GM21576 (cell line): ENCODE results near the gene TUBA1B.
"Not testable (repeated sequence)": the region's sequence is repeated elsewhere in the genome, so short reads cannot be mapped to it uniquely, and the experiment has no call there.

Source experiments
- ATAC-seq: cut with Tn5 transposase; IDR thresholded peaks from one replicate; pipeline ENCODE4 v1.9.1; 2021; ENCODE audit warnings: mild to moderate bottlenecking, moderate library complexity; ENCODE audit not compliant: unreplicated experiment

Gene TUBA1B

DNA sequence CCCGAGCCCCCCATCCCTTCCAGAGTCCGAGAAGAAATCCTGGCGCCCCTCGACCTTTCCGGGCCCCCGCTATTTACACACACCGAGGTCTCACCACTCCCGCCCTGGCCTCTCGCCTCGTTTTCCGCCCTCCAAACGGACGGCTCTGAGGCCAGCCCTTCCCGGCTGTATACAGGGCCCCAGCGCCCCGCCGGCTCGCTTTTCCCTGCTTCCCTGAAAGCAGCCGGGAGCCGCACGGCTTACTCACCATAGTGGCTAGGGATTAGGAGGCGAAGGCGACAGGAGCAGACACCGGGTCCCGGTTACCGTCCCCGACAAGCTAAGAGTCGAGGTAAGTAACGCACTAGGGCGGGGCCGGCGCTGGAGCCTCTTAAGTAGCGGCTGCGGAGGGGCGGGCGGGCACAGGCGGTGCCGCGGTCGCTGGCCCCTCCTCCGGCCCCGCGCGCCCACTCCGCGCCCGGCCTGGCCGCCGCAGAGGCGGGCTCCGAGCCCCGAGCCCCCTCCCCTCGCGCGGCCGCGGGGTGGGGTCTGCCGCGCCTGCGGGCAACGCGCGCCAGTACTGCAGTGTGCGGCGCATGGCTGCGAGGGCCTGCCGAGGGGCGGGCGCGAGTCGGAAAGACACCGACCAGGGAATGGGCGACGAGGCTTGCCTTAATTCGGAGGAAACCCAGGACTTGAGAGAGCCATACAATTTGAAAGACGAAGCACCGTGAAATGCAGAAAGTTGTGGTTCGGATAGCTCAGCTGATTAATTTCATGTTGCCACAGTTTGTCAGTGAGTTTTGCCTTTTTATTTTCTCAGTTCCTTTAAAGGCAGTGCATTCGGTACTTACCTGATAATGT lies at the start of gene TUBA1B:
Gene TUBA1B, minus strand, starts transcription at position 345 of the 843 bp plus-strand sequence. Its CDS starts 95 bp downstream, at position 250.
- peak; percentile 64 for ATAC-seq

DNA sequence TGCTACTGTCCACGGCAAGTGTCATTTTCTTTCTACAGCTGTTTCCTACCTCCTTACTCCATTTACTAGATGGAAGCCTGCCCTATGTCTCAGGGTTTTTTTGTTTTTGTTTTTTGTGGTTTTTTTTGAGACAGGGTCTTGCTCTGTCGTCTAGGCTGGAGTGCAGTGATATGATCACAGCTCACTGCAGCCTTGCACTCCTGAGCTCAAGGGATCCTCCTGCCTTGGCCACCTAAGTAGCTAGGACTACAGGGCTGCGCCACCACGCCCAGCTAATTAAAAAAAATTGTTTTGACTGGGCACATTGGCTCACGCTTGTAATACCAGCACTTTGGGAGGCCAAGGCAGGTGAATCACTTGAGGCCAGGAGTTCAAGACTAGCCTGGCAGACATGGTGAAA lies 43.0 kb upstream of the TUBA1B start:
- ATAC-seq = no peak

DNA sequence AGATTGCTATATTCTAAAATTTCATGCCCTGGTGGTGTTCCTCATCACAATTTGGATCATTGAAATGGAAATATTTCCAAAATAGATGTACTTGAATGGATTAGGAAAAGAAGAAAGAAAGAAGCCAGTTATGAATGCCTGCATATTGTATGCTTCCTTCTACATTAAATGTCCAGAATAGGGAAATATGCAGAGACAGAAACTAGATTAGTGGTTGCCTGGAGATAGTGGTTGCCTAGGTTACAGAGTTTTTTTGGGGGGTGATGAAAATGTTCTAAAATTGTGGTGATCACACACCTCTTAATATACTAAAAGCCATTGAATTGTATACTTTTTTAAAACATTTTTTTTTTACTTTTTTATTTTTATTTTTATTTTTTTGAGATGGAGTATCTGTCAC lies 39.7 kb upstream of the TUBA1B start:
- ATAC-seq = no peak

DNA sequence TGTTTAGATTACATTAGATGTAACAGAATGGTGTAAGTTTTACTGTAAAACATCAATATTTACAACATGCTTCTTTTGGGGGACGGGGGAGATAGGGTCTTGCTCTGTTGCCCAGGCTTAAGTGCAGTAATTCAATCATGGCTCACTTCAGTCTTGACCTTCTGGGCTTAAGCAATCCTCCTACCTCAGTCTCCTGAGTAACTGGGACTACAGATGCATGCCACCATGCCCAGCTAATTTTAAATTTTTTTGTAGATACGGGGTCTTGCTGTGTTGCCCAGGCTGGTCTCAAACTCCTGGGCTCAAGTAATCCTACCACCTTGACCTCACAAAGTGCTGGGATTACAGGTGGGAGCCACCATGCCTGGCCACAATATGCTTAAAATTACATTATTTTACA lies 33.9 kb upstream of the TUBA1B start:
- no peak for ATAC-seq

DNA sequence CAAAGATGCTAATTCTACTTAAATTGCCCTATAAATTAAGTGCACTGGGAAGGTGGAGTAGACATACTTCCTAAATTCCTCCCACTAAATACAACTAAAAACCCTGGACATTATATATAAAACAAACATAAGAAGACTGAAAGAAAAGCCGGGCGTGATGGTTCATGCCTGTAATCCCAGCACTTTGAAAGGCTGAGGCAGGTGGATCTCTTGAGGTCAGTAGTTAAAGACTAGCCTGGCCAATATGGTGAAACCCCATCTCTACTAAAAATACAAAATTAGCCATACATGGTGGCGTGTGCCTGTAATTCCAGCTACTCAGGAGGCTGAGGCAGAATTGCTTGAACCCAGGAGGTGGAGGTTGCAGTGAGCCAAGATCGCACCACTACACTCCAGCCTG lies 30.7 kb upstream of the TUBA1B start:
- not testable (repeated sequence) for ATAC-seq

DNA sequence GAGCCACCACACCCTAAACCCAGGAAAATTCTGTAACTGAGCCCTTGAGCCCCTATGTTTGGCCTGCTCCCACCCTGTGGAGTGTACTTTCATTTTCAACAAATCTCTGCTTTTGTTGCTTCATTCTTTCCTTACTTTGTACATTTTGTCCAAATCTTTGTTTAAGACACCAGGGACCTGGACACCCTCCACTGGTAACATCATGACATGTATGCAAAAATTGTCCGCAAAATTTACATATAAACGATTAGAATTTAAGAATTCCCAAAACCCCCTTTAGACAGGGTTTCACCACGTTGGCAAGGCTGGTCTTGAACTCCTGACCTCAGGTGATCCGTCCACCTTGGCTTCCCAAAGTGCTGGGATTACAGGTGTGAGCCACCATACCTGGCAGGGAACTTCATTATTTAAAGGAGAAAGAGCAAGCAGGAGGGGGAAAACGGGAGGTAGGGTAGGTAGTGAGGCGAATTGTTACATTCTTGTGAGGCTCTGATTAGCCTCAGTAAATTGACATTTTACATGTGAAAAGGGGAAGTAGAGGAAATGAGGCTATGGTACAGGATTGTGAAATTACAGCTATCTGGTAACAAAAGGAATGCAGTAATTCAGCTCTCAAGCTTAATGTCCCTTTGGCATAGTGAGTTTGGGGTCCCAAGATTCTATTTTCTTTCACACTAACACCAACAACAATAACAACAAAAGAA lies 30.0 kb upstream of the TUBA1B start:
- no peak for ATAC-seq

DNA sequence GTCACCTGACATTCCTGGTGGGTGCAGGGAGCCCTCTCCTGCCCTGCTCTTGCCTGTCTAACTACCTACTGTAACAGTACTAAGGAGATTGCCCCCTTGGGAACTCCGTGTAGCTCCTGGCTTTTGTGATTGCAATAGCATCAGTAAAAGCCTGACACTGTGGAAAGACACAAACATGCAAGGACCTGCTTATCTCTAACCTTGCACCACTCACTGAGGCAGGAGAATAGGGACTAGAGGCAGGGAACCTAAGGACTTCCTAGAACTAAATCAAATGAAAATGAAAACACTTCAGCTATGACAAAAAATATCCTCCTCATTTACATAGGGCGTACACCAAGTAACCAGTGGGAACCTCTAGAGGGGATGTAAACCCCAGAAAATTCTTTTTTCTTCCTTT lies 29.2 kb upstream of the TUBA1B start:
- ATAC-seq = no peak

DNA sequence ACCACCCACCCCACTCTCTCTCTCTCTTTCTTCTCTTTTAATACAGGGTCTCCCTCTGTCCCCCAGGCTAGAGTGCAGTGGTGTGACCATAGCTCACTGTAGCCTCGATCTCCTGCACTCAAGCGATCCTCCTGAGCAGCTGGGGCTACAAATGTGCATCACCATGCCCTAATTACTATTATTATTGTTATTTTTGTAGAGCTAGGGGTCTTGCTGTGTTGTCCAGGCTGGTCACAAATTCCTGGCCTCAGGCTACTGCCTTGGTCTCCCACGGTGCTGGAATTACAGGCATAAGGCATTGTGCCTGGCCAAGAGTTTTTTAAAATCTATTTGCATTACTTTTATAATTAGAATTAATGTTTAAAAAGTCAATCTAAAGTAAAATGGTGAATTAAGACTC lies 23.0 kb upstream of the TUBA1B start:
- ATAC-seq = no peak

DNA sequence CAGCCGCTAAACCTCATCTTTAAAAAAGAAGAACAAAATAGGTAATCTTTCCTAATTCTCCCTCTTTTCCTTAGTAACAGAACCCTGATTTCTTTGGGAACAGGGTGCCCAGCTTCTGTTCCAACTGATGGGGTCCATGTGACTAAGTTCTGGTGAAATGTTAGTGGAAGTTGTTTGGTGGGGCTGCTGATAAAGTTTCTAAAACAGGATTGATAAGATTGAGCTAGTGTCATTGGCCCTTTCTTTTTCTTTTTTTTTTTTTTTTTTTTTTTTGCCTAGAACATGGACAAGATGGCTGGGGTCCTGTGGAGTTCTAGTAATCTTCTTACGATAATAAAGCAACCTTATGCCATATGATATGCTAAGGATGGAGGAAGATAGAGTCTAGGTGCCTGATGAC lies 16.2 kb upstream of the TUBA1B start:
- ATAC-seq = no peak

DNA sequence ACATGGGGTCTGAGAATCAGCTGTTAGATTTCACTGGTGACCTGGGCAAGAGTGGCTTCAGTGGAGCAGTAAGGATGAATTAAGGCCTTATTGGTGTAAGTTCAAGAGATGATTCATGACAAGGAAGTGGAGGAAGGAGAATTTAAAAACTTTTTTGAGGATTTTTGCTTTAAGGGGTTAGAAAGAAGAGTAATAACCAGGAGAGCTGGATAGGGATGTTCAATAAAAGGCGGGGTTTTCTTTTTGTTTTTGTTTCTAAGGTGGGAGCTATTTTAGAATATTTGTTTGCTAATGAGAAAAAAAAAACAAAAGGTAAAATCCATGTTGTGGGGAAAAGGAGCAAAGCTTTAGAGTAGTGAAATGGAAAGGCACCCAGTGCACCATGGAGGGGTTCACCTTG lies 15.2 kb upstream of the TUBA1B start:
- ATAC-seq = no peak

DNA sequence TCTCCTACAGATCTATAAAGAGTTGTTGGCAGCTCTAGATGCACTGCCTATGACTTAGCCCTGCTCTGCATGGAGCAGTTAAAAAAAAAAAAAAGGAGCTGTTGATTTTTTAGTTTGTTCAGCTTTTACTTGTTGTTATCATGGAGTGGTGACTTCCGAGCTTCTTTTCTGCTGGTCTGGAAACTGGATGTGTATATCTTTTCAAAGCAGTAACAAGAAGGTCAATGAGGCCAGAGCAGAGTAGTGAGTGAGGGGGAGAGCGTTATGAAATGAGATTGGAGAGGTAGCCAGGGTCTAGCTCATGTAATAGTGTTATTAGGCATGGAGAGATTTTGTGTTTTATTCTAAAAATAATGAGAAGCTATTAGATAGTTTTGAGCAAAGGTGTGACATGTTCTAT lies 13.2 kb upstream of the TUBA1B start:
- no peak for ATAC-seq

DNA sequence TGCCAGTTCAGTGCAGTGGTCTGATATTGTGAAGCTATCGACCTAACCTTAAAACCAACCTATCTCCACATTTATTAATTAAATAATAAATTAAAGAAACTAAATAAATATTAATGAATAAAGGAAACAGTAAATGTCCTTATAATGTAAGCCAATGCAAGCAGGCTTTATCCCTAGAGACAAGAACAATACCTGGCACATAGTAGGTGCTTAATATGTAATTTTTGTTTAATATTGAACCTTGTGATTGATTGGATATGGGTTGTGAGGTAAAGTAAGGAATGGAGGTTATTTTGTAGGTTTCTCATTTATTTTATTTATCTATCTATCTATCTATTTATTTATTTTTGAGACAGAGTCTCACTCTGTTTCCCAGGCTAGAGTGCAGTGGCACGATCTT lies 7.8 kb upstream of the TUBA1B start:
- ATAC-seq = no peak

DNA sequence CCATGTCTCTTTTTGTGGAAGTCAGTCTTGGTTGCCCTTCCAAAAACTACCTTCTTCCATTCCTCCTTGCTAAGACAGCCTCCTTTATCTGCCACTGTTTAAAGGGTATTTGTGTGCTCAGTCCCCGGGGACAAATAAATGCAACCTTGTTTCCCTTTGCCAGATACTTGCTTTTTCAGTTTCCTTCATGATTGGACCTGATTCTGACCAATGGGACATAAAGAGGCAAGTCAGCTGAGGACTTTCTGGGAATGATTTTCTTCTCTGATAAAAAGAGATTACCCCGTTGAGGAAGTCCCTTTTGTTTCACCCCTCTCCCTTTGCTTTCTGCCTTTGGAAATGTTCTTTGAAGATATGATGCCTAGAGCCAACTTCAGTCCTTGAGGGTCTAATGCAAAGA lies 7.4 kb upstream of the TUBA1B start:
- ATAC-seq = no peak

DNA sequence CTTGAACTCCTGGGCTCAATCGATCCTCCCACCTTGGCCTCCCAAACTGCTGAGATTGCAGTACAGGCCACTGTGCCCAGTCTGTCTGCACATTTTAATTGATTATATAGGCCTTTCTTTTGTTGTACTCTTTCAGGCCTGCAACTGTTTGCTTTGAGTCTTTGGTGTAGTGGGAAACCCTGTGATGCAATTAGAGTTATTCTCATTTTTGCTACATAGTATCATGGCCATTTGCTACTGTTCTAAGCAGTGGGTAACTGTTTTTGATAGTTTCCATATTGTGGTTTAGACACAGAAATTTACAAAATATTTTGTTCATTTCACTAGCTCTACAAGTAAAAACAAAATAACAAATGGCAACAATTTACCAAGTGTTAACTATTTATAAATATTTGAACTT lies 6.3 kb upstream of the TUBA1B start:
- ATAC-seq = no peak

DNA sequence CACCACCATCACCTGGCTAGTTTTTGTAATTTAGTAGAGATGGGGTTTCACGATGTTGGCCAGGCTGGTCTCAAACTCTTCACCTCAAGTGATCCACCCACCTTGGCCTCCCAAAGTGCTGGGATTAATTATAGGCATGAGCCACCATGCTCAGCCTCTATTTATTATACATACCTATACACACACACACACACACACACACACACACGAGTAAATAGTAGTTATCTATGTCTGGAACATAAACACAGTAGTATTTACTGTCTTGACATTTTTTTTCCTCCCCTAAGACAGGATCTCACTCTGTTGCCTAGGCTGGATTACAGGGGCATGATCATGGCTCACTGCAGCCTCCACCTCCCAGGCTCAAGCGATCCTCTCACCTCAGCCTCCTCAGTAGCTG lies 5.8 kb upstream of the TUBA1B start:
- ATAC-seq = not testable (repeated sequence)

DNA sequence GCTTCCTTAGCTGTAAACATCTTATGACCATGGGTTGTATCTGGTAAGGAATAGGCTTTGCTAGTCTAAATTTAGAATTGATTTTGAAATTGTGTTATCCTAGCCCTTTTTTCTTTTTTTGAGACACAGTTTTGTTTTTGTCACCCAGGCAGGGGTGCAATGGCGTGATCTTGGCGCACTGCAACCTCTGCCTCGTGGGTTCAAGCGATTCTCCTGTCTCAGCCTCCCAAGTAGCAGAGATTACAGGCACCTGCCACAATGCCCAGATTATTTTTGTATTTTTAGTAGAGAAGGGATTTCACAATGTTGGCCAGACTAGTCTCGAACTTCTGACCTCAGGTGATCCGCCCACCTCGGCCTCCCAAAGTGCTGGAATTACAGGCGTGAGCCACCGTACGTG lies 2.4 kb upstream of the TUBA1B start:
- no peak for ATAC-seq

DNA sequence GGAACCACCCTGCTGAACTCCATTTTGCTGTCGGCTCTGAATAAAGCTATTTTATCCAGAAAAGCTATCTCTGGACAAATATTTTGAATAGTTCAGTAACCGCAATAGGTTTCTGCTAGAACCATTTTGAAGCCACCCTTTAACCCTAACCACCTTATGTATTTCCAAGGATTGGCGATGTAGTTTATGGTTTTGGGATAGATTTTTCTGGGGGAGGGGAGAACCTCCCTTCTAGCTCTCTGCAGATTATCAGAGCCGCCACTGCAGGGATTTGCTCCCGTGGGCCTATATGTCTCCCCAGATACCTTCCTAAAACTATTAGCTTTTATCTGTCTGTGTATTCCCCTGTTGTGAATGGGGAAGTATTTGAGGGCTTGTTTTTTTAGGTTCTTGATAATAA lies 1.8 kb upstream of the TUBA1B start:
- ATAC-seq = no peak

DNA sequence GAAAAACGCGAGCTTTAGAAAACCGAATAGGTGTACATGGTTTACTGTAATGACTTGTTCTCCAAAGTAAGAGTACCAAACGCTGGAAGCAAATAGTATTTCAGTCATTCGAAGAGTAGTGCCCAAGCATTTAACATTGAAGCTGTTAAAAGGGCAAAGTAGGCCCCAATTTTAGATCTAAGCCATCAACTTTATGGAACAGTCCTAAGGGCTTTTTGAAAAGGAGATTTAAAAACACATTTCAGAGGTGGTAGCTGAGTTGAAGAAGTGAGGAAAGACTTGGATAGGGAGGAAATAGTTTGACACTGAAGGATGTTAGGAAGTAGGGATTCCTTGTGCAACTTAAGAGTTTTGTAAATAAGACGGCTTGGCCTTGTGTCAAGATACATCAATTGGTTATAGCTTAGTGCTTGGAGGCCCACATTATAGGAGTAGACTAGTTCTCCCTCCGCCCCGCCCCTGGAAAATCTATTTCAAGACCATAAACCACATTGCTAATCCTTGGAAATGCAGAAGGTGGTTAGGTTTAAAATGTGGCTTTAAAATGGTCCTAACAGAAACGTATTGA lies 783 bp upstream of the TUBA1B start:
- no peak for ATAC-seq

DNA sequence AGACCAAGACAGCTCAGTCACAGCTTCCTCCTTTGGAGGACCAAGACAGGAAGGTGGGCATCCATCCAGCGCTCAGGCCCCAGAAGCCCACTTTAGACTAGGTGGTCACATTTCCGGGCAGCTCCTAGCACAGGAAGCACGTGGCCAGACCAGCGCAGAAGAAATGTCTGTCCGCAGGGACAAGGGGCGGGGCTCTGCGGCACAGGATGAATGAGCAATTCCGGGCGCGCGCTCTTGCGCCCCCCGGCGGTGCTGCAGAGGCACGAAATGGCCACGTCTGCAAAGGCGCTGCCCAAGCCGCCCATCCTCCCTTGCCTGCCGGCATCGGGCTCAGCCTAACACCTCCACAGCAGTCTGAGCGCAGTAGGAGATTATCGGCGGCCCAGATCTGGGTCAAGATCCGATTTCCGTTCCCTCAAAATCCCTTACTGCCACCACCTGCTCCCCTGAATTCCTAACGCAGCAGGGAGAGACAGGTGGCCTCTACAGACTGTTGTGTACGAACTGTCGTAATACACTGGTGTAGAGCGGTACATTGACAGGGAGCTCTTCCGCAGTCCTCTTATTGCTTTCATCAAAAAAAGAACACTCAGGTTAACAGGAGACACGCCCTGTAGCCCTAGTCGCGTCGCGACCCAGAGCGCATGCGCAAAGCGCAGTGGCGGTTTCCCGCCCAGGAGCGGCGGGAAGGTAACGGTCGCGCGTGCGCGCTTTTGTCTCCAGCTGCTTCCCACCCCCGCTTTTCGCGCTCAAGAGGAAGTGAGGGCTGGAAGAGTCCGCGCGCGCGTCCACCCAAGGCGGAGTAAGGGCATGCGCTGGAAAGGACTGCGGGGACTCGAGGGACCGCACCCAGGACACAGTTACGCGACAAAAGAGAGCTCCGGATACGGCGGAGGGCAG lies 794 bp downstream of the TUBA1B start:
- peak; percentile 53 for ATAC-seq

DNA sequence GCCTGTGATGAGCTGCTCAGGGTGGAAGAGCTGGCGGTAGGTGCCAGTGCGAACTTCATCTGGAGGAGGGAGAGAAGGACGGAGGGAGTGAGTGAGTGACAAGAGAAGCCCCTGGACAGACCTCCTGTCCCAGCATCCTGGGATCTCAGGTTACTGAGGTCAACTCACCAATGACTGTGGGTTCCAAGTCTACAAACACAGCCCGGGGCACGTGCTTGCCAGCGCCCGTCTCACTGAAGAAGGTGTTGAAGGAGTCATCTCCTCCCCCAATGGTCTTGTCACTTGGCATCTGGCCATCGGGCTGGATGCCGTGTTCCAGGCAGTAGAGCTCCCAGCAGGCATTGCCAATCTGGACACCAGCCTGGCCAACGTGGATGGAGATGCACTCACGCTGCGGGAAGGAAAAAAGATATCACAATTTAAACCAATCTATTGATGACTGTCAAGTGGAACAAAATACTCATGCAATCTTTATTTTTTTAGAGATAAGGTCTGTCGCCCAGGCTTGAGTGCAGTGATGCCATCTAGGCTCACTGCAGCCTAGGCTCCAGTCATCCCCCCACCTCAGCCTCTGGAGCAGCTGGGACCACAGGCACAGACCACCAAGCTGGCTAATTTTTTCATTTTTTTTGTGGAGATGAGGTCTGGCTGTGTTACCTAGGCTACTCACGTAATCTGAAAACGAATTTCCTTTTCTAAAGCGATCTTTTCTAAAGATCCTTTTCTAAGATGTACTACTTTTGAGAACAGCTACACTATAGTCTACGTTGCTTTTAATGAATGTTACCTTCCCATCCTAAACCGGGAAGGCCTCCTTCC lies 1.7 kb downstream of the TUBA1B start:
- no peak for ATAC-seq
